ENCODE results near the gene CDT1.

GRCh38 chr16:88846088-88846487, 42.5 kb downstream of the CDT1 start:
- TF ChIP-seq EP300 (IDR thresholded peaks at IDR 0.05) = no peak
- no peak for TF ChIP-seq POLR2A (IDR thresholded peaks at IDR 0.05)
- TF ChIP-seq POLR2AphosphoS5 (IDR thresholded peaks at IDR 0.05) = no peak
